ENCODE data around the gene DSCAM.
"Not testable (repeated sequence)": the region's sequence is repeated elsewhere in the genome, so short reads cannot be mapped to it uniquely, and the experiment has no call there.

The DSCAM gene

DNA sequence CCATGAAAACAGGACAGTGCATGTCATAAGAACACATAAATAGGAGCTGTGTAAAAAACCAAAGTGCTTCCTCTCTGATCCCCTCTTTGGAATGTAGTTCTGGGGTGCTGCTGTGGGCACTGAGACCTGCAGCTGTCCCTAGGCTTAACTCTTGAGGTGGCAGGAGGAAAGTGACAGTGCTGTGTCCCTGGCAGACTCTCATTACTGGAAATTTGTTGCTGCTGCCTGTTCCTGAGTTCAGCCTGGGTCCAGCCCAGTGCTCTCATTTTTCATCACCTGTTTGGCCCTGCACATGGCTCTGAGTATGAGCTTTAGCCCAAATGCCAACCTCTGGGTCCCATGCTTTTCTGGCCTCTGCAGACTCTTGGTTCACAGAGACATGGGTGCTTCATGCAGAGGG is 329.3 kb downstream of the DSCAM start:
- no peak for ATAC-seq

DNA sequence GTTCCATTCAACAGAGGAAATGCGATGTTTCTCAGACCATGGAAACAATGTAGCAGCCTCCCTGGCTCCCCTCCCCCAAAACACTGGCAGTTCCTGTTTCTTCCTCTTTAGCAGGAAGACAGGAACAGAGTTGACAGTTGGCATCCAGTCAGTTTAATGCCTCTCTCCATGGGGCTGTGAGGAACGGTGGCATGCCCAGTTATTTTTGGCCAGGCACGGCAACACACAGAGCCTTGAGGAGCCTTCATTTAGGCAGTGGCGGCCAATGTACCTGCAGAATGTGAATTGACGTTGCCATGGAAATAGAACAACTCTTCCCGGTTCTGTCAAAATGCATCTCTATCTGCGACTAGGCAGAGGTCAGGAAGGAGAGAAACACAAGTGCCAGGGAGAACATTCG is 330.6 kb downstream of the DSCAM start:
- no peak for ATAC-seq

DNA sequence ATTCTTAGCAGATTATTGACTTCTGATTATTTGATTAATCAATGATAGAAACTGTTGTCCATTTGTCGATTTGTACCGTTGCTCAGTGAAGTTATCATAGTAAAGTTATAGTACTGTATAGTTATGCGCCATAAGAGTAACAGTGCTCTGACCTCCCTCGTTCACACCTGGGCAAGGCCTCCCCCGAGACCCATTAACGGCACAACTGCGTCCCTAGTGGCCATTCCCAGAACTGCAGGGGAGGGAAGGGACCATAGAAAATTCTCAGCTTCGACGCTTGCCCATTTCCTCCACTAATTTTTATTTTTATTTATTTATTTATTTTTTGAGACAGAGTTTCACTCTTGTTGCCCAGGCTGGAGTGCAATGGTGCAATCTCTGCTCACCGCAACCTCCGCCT is 334.4 kb downstream of the DSCAM start:
- no peak for ATAC-seq

DNA sequence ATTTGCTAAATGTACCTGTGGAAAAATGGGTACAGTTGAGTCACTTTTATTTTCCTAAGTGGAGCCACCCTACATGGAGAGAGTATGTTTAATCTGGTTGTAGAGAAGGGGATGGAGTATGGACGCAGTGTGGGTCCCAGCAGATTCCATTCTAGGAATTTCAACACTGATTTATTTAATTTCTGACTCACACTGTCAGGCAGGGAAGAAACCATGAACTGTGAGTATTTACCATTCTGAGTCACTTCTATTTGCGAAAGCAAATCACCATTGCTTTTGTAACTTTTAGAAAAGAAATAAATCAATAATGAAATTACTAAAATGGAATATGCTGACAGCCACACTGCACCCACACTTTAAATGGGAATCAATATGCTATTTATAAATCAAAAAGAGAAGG is 339.0 kb downstream of the DSCAM start:
- ATAC-seq = no peak

DNA sequence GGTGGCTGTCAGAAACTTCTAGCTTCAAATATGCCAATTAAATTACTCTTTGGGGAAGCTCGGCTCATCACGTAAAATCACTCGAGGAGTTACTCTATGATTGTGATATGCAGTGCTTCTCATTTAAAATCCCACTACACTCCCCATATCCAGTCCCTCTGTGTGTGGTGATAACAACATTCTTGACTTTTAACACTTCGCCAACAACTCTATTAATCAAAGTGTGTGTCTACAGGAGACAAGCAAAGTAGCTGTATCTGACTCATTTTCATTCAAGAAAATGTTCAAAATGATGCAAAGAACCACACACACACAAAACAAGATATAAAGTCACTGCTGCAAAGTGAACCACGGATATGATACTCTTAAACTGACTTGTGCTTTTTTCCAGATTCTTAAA is 341.3 kb downstream of the DSCAM start:
- no peak for ATAC-seq

DNA sequence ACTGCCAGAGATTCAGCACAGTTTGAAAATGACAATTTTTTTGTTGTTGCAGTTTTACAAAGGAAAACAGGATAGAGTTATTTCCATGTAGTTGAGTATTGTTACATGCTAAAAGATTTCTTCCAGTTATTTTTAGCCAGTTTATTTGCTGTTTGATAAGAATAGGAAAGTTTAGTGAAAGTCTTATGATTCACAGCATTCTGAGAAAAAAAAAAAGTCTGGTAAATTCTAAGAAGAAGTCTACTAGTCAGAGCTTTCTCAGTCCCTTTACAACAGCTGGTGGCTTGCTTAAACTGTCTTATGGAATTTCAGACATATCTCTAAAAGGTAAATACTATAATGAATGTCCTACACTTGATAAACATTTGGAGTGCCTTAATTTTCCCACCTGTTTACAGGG is 341.7 kb downstream of the DSCAM start:
- ATAC-seq = no peak

DNA sequence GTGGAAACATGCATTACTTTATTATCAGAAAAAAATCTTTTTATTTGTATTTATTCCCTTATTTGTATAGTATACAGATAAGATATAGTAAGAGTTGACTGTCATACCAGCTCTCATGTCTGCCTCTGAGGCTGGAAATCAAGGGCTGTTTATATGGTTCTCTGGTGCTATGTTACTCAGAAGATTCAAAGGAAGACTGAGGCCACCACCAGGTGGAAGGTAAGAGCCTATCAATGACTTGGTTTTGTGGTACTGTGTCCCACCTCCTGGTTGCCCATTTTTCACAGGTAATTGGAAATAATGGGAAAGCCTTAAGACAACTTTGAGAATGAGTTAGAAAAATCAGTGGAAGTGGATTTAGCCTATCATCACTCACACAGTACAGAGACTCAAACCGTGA is 342.1 kb downstream of the DSCAM start:
- no peak for ATAC-seq

DNA sequence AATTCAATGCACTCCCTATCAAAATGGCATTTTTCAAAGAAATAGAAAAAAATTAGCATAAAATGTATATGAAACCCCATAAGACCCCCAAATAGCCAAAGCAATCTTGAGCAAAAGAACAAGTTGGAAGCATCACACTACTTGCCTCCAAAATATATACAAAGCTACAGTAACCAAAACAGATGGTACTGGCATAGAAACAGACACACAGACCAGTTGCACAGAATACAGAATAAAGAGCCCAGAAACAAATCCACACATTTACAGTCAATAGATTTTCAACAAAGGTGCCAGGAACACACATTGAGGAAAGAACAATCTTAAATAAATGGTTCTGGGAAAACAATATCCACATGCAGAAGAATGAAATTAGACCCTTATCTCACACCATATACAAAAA is 350.8 kb downstream of the DSCAM start:
- ATAC-seq = no peak

DNA sequence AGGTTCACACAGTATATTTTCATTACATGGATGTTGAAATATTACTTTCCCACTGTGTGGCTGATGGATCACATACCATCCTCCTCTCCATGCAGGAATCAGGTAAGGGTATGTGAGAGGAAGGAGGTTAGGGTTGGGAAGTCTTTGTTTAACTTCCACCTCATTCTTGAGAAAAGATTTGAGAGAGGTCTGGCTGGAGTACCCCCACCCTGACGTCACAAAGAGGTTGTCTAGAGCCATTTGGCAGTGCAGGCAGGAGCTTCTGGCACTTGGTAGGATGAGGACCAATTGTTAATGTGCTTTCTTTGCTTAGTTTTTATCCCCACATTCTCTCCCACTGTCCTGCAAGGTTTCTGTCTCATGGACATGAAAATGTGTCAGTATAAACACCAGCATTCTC is 356.6 kb downstream of the DSCAM start:
- no peak for ATAC-seq

DNA sequence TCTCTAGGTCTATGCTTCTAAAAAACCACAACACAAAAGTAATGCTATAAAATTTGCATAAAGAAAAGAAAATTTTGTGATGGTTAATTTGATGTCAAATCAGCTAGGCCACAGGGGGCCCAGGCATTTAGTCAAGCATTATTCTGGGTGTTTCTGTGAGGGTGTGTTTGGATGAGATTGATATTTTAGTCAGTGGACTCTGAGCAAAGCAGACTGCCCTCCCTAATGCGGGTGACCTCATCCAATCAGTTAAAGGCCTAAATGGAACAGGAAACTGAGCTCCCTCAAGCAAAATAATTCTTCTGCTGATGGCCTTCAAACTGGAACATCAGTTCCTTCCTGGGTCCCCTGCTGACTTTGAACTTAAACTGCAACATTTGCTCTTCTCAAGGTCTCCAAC is 358.0 kb downstream of the DSCAM start:
- ATAC-seq = no peak

DNA sequence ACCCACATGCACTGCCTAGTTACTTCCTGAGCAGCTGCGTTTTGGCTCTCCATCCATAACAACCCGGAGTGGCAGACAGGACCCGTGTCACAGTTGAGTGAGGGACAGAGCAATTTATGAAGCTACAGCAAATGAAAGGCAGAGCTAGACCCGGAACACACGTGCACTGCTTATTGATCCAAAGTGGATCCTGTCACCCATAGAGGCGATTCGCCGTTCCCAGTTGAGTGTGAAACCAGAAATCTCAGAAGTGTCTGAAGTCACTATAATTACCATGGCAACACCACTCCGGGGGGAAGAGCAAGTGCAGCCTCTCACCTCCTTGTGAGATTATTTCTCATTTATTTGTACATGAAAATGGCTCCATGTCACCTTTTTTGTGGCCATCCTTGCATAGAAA is 365.2 kb downstream of the DSCAM start:
- no peak for ATAC-seq

DNA sequence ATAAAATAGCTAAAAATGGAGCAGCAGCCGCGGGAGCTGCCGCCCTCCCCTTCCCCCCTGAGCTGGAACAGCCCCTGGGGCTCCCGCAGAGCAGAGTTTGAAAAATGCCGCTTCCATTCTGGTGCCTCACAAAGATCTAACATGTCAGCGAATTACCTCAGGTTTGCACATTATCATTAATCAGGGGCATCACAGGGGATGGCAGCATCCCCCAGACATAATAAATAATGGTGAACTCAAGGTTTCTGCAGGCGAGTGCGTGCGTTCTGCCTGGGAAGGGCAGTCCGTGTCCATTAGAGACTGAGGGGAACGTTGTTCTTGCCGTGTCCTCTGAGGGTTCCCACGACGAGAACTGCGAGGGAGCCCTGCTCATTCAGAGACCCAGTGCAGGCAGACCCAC is 372.4 kb downstream of the DSCAM start:
- ATAC-seq = no peak

DNA sequence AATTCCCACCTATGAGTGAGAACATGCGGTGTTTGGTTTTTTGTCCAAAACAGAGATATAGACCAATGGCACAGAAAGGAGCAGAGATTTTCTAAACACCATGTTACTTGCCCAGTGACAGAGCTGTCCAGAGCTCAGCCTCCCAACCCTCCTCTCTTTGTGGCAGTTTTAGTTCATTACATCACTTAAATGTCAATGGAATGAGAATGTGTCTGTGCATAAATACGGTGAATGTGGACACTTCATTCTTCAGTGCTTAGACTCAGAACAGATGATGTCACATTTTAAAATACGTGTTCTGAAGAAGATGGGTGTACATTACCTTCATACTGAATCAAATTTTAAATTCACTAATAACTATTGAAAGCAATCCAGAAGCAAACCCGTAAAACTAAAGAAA is 374.9 kb downstream of the DSCAM start:
- ATAC-seq = no peak

DNA sequence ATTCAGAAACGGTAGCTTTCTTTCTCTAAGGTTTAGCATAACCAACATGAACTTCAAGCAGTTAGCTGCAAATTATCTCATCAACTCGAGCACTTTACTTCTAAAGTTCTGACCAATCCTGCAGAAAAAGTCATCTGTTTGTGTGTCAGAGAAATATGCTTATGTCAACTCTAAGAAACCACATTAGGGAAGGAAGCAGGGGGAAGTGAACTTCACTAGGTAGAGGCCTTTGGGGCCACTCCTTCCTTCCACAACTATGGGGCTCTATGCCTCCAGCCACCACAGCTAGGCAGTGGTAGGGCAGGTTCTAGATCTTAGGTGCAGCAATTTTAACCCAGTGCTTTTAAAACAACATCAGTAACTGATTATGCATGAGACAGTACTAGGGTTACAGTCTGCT is 375.9 kb downstream of the DSCAM start:
- ATAC-seq = no peak

DNA sequence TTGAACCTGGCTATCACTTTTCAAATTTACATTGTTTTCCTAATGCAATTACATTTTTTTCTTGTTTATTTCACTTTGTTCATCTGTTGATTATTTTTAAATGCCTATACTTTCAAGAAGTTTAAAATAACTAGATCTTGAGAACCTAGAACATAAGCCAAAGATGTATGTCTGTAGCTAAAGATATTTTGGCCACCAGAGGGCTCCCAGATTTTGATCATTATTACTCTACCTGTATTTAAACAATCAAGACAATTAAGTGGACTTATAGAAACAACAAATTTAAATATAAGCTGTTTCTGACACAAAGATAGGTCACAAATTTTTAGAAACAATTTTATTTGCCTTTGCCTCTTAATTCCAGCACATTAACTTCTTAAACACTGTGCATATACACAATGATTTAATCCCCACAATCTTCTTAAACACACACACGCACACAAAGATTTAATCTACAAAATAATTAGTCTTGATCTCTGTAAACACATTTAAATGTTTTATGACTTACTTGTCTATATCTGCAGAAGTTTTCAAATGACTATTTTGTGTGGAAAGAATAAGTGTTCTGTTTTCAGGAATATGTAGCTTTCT is 380.0 kb downstream of the DSCAM start:
- no peak for ATAC-seq

DNA sequence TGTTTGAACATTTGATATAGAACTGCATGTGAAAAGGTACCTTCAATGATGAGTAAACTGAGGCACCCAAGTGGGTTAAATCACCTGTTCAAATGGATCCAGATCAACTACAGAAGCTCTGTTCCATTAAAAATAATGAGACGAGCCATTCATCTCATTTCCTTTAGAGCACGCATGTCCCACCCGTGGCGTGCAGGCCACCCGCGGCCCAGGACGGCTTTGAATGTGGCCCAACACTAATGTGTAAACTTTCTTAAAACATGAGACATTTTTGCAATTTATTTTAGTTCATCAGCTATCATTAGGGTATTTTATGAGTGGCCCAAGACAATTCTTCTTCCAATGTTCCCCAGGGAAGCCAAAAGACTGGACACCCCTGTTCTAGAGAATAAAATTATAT is 381.6 kb downstream of the DSCAM start:
- no peak for ATAC-seq

DNA sequence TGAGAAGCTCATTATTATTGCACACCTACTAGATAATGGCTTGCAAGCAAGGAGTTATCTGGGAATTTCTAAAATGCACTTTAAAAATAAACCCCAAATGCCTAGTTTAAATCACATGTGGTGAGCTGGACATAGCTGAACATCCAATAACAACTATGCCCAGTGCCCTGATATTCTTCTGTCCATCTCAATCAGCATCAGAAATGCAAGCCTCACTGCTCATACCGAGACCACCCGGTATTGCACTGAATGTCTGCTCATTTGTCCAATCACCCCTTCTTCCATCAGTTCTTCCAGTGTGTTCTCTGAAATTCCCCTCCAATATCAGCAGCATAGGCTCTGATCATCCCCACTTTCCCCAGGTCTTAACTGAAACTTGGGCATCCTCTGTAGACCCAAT is 383.8 kb downstream of the DSCAM start:
- ATAC-seq = no peak

DNA sequence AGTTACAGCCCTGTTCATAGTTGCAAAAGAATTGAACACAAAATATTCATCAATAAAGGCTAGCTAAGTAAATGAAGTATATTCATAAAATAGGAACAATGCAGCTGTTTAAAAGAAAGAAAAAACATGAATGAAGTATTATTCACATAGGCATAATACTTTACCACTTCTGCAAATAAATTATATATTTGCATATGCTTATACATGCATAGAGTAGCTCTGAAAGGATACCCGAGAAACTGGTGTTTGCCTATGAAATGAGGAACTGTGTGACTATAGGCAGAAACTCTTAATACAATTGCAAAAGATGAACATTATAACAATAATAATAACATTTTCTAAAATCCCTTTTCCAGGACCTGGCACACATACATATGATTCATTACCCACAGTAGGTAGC is 385.9 kb downstream of the DSCAM start:
- ATAC-seq = no peak

DNA sequence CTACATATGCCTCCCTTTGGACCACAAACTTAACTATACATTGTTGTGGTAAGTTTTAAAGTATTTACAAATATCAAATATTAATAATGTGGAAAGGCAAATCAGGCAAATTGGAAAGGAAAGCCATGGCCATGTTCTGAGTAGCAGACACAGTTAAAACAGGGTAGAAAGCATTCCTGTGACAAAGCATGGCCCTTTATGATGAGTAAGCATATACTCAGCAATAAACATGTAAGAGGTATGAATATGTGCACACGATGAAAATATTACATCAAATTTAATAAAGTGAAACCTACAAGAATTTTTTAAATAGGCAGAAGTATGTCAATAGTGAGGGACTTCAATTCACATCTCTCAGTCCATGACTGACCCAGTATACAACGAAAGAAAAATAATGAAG is 389.2 kb downstream of the DSCAM start:
- ATAC-seq = no peak

DNA sequence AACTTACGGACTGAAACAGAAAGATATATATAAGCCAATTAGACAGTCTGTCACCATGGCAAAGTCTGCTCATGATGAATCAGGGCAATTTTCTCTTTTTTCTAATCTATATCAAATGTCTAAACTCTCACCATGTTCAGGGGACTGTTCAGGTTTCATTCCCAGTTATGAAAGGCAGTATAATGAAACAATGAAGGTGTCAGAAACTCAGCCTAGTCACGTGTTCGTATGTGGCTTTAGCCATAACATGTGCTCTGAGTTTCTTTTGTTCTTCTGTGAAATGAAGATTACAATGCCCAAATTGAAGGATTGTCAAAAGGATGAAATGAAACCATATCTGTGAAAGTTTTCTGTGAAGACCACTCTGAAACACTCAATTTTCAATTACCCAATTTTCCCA is 392.9 kb downstream of the DSCAM start:
- no peak for ATAC-seq

DNA sequence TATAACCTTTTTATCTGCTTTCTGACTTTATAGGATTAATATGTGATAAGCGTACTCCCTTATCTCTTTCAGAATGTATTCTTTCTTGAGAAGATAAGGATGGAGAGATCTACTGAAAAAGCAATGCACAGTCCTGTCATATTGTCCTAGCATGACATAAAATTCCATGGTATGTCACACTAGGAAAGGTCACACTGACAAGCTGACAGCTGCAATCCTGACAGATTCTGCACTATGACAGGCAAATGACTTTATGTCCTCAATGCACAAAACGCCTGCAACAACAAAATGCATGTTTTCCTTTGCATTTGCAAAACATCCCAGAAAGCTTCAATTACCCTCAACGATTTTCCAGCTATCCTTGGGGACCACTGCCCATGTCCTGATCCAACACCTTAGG is 393.8 kb downstream of the DSCAM start:
- ATAC-seq = no peak

DNA sequence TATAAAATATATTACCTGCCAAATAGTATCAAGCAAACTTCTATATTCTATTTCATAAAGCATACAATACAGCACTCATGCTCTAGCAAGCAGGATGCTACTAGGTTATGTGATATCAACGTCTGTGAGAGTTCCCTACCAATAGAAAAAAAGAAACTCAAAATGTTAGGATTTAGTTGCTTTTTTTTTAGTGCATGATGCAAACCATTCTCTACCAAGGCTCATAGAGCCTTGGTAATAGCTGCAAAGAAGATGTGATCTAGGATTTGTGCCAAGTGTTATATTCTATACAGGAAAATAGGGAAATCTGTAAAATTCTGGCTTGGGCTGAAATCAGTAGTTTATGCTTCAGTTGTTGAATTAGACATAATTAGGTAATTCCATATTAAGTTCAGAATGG is 394.4 kb downstream of the DSCAM start:
- no peak for ATAC-seq

DNA sequence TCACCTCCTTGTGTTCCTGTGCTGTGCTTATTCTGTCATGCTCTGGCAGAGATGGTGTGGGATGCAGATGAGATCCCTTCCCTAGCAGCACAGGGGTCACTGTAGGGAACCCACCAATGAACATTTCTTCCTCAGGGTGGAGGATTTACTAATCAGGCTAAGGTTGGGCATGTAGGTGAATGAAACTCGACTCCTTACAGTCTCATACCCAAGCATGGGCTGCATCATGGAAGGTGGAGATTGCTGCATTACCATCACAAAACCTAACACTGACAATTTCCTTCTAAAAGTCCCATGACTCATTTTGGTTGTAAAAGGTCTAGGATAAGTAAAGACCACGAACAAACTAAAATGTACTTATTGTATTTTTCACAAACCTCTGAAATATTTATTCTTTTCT is 399.9 kb downstream of the DSCAM start:
- no peak for ATAC-seq

DNA sequence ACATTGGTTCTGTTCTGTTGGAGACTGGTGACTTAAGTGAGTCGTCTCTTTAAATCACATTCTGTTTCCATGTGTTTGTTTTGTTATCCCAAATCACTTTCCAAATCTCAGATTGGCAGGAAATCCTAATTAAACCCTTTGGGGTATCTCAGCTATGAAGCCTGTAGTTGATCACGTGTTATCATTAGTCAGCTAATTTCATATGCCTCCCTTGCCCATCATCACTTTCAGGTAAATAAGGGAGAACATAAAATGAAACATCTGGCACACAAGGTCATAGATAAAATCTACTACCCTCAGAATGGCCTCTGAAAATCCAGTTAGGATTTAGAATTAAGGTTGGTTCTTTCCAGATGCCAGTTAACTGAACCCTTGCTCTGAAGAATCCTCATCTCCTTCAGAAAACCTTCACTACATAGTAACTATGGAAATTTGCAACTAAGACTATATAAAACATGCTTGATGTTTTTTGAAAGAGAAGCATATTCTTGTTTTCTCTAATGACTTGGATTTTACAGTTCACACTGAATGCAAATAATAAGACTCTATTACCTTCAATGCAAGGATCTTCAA is 401.5 kb downstream of the DSCAM start:
- no peak for ATAC-seq

DNA sequence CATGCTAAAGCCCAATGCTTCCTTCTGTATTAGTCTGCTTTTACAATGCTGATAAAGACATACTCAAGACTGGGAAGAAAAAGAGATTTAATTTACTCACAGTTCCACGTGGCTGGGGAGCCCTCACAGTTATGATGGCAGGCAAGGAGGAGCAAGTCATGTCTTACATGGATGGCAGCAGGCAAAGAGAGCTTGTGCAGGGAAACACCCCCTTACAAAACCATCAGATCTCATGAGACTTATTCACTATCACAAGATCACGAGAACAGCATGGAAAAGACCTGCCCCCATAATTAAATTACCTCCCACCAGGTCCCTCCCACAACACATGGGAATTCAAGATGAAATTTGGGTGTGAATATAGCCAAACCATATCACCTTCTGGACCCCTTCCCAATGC is 407.4 kb downstream of the DSCAM start:
- not testable (repeated sequence) for ATAC-seq

DNA sequence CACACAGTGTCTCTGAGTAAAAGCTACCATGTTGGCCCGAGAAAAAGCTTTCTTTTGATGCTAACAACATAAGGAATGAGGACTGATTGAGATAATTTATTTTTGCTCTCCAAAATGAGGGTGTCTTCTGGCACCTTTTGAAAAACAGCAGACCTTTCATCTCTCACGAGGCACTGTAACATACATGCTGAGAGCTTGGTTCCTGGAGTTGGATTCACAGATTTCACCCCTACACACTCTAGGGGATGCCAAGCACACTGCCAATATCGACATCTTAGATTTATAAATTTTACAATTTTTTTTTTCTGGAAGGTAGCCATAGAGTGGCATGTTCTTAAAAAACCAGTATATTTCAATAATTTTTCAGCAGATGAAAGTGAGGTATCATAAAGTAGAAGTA is 408.3 kb downstream of the DSCAM start:
- ATAC-seq = no peak

Data from activated CD4-positive, CD25-positive, alpha-beta regulatory T cell treated with anti-CD3 and anti-CD28 coated beads, Interleukin-2, amount 50 U/mL, for 24 hours (primary cell).